Hepatocyte (in vitro differentiated cells): ENCODE results near the gene DTNBP1.

Experiments used
- CTCF ChIP-seq: fragments of 200-600 bp; sonication (generic); IDR thresholded peaks from 2 replicates; pipeline ENCODE4 v1.5.1; 2016; ENCODE audit warnings: antibody characterized with exemption, mild to moderate bottlenecking; ENCODE audit not compliant: poor library complexity
- EZH2 ChIP-seq: fragments of 200-600 bp; sonication (generic); IDR thresholded peaks from 2 replicates; pipeline ENCODE4 v1.6.1; 2016; ENCODE audit warnings: antibody characterized with exemption, mild to moderate bottlenecking, borderline replicate concordance
- EZH2phosphoT487 ChIP-seq: fragments of 200-600 bp; sonication (generic); IDR thresholded peaks from one replicate; pipeline ENCODE4 v1.6.1; 2018; ENCODE audit warnings: antibody characterized with exemption, mild to moderate bottlenecking, low read depth, moderate library complexity; ENCODE audit not compliant: unreplicated experiment, severe bottlenecking

- TF ChIP-seq CTCF (no peak), EZH2phosphoT487 (no peak), EZH2 (no peak)
Observed at GRCh38 chr6:15551262-15551661, 111.6 kb downstream of the DTNBP1 start.
